Breast epithelium (tissue), 4 donors: ENCODE data around the gene CTCF. TPM values are rescaled to one million over a fixed set of nuclear protein-coding genes. Genes with fewer than 3 reads are reported as not detected.
A peak's percentile ranks its signal among the peaks of the same experiment; 100 is the strongest.

Experiments used
- DNase-seq, 2 donors: peaks; one replicate each; pipeline ENCODE4 v3.0.0-alpha.2; 2019; ENCODE audit warnings: low spot score in 2 of 2
- H3K27ac ChIP-seq, 2 donors: fragments of 200-600 bp; sonication (generic) in 1 of 2; one replicate each; pipeline ENCODE4 v1.5.1; 2016 to 2019; ENCODE audit warnings: mild to moderate bottlenecking in 1 of 2
- H3K27me3 ChIP-seq, 2 donors: fragments of 200-600 bp; sonication (generic) in 1 of 2; one replicate each; pipeline versions ENCODE4 v1.5.1 to v1.6.0; 2017 to 2019; ENCODE audit warnings: control low read depth in 1 of 2, mild to moderate bottlenecking in 1 of 2
- H3K36me3 ChIP-seq: fragments of 200-600 bp; one replicate; pipeline ENCODE4 v1.5.1; 2019
- H3K4me1 ChIP-seq, 2 donors: fragments of 200-600 bp; sonication (generic); one replicate each; pipeline ENCODE4 v1.5.1; 2016 to 2019; ENCODE audit warnings: control low read depth in 1 of 2
- H3K4me3 ChIP-seq, 3 donors: fragments of 200-600 bp; sonication (generic); 1 replicate in 2 of 3; 2 replicates in 1 of 3; pipeline ENCODE4 v1.5.1; 2016 to 2019; ENCODE audit warnings: mild to moderate bottlenecking in 3 of 3, moderate library complexity in 2 of 3
- H3K9me3 ChIP-seq, 2 donors: fragments of 200-600 bp; sonication (generic) in 1 of 2; one replicate each; pipeline ENCODE4 v1.5.1; 2016 to 2019; ENCODE audit warnings: control low read depth in 1 of 2
- POLR2A ChIP-seq: fragments of 450-650 bp; IDR thresholded peaks from one replicate; pipeline ENCODE4 v1.6.1; 2016; ENCODE audit warnings: antibody characterized with exemption, mild to moderate bottlenecking, moderate library complexity
- POLR2AphosphoS5 ChIP-seq, 3 donors: sonication (generic); formaldehyde crosslinking; IDR thresholded peaks; one replicate each; pipeline ENCODE4 v1.6.1; 2017; ENCODE audit warnings: antibody characterized with exemption in 3 of 3
- intact Hi-C: fragments of 100-400 bp; cut with DNase I; formaldehyde crosslinking; loops from one replicate; pipeline ENCODE4 v1.15.1; 2023; ENCODE audit warnings: low total_unique reads
- total RNA-seq, 3 donors: library from RNA; depleted of rRNA; stranded (reverse); fragments of >200 nt; gene quantifications; one replicate each; pipeline ENCODE4 v1.1.0, GENCODE V29; 2016
- TF ChIP-seq, protein P1 (sequence below), 3 donors: fragments of 450-650 bp; IDR thresholded peaks; one replicate each; pipeline ENCODE4 v1.5.1; 2016 to 2017; ENCODE audit warnings: antibody characterized with exemption in 3 of 3, mild to moderate bottlenecking in 3 of 3, moderate library complexity in 3 of 3

The CTCF gene
- total RNA-seq, 3 donors from 2014 or later: 27.8 to 51.7 (median 38.0) TPM

DNA sequence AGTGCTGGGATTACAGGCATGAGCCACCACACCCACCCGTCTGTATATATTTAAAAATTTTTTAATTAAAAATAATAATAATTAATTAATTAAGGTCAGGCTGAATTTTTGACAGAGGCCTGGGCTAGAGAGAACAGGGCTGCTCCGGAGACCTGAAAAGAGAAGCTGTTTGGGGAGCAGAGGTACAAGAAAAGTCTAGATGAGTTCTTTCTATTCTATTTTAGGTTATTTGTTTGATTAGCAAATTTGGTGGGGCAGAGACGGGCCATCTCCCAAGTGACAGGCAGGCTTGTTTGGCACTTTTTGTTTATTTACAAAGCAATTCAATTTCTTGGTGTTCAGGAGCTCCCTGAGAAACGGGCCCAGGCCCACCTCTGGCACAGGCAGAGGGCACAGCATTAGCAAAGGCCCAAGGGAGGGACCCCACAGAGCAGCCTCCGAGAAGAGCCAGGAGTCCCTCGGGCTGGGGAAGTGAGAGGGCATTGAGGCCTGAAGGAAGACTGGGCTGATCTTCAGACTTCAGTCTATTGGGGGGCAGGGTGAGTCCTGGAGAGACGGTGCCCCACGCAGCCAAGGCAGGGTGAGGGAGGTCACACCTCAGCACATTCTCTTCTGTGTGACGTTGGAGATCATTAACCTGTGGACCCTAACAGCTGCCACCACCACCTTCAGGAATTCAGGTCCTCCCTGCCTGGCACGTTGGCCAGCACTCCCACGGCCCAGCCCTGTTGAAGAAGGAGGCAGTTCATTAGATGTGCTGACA lies 44.5 kb upstream of the CTCF start:
- intact Hi-C loops: loop anchor here (5.0 kb wide), 1 partner anchor 574 kb away; no protein-coding TSS in a partner anchor
- Histone ChIP-seq H3K4me1 (no peaks in the 10 kb centered on the region), H3K4me3 (no peak overlapping the region), H3K36me3 (no peaks in the 10 kb centered on the region), H3K27ac (no peak overlapping the region), H3K27me3 (no peaks in the 10 kb centered on the region), H3K9me3 (no peaks in the 10 kb centered on the region)
- DNase-seq: no peak
- TF ChIP-seq POLR2AphosphoS5 (IDR thresholded peaks at IDR 0.05) (no peak), POLR2A (no peak)
- TF ChIP-seq, protein P1, sequence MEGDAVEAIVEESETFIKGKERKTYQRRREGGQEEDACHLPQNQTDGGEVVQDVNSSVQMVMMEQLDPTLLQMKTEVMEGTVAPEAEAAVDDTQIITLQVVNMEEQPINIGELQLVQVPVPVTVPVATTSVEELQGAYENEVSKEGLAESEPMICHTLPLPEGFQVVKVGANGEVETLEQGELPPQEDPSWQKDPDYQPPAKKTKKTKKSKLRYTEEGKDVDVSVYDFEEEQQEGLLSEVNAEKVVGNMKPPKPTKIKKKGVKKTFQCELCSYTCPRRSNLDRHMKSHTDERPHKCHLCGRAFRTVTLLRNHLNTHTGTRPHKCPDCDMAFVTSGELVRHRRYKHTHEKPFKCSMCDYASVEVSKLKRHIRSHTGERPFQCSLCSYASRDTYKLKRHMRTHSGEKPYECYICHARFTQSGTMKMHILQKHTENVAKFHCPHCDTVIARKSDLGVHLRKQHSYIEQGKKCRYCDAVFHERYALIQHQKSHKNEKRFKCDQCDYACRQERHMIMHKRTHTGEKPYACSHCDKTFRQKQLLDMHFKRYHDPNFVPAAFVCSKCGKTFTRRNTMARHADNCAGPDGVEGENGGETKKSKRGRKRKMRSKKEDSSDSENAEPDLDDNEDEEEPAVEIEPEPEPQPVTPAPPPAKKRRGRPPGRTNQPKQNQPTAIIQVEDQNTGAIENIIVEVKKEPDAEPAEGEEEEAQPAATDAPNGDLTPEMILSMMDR (IDR thresholded peaks at IDR 0.05): no peak

DNA sequence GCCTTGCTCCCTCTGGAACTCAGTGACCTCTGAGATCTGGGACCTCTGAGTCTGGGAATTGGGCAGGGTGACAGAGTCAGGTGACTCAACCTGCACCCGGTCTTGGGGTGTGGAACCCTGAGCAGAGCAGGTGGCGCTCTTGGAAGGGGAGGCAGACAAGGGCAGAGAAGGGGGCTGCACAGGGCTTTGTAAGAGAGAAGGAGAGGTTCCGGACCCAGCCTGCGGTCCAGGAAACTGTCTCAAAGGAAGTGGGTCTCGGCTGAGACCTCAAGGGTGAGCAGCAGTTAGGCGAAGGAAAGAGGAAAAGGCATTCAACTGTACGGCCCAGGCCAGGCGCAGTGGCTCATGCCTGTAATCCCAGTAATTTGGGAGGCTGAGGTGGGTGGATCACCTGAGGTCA lies 43.6 kb upstream of the CTCF start:
- Histone ChIP-seq H3K4me1 (no peaks in the 10 kb centered on the region), H3K27me3 (no peaks in the 10 kb centered on the region), H3K9me3 (no peaks in the 10 kb centered on the region), H3K36me3 (no peaks in the 10 kb centered on the region), H3K4me3 (no peak overlapping the region), H3K27ac (no peak overlapping the region)
- TF ChIP-seq, protein P1 (IDR thresholded peaks at IDR 0.05): no peak
- TF ChIP-seq POLR2A: no peak
- no peak for TF ChIP-seq POLR2AphosphoS5 (IDR thresholded peaks at IDR 0.05)
- DNase-seq: no peak
- intact Hi-C loops: loop anchor here (5.0 kb wide), 1 partner anchor 574 kb away; no protein-coding TSS in a partner anchor

DNA sequence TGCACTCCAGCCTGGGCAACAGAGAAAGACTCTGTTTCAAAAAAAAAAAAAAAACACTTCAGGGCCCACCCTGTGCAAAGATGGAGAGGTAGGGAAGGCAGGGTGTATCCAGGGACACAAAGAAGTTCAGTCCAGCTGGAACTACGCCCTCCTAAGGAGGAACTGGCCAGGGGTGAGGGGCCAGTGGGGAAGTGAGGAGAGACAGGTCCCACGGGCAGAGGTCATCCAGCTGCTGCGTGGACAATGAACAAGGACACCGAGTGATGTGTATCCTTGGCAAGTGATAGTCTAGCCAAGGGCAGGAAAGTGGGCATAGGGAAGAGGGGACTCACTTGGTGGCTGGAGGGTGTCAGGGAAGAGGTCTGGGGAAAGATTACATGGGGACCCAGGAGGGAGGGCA lies 43.1 kb upstream of the CTCF start:
- DNase-seq: no peak
- Histone ChIP-seq H3K27ac (no peak overlapping the region), H3K27me3 (no peaks in the 10 kb centered on the region), H3K4me1 (no peaks in the 10 kb centered on the region), H3K4me3 (no peak overlapping the region), H3K36me3 (no peaks in the 10 kb centered on the region), H3K9me3 (no peaks in the 10 kb centered on the region)
- TF ChIP-seq, protein P1 (IDR thresholded peaks at IDR 0.05): no peak
- TF ChIP-seq POLR2A (no peak), POLR2AphosphoS5 (IDR thresholded peaks at IDR 0.05) (no peak)
- intact Hi-C loops: loop anchor here (5.0 kb wide), 1 partner anchor 573 kb away; no protein-coding TSS in a partner anchor

DNA sequence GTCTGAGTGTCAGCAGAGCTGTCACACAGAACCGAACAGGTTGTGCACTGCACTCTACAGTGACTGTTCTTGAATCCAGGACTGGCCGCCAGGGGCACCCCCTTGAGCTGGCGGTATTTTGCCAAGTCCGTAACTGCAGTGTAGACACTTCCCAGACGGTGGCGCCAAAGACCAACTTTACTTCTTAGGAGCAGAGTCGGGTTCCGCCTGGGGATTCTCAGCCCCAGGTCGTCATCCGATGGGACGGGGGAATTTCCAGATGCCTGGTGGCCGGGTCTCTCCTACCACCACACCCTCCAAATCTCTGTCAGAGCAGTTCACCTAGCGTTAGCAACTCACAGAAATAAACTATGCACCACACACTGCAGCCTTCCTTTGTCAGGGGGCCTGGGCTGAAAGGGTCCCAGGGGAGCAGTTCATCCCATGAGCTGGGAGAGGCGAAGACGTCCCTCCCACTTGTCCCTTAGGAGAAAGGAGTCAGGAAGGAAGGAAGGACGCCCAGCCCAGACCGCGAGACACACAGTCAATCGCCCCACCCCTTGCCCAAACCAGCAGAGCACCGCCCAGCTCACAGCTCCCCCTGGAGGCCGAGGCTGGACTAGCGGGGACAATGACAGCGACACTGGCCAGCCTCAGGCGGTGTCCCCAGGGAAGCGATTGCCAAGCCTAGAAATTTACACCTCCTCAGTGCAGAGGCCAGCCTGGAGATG lies 41.1 kb upstream of the CTCF start:
- no peaks in the 10 kb centered on the region for H3K36me3 ChIP-seq
- intact Hi-C loops: no loop called here
- TF ChIP-seq POLR2AphosphoS5 (IDR thresholded peaks at IDR 0.05) (peak; percentile 66 to 82 (median 68)), POLR2A (no peak)
- TF ChIP-seq, protein P1 (IDR thresholded peaks at IDR 0.05): peak; percentile 93 to 98 (median 97)

More for the DNA sequence above, 41.1 kb upstream of the CTCF start:
- Histone ChIP-seq H3K9me3 (no peaks in the 10 kb centered on the region), H3K4me3 (peak overlapping the region; percentile 33 to 66 (median 47)), H3K27me3 (no peaks in the 10 kb centered on the region), H3K27ac (peak overlapping the region; percentile 85 to 96), H3K4me1 (no peaks in the 10 kb centered on the region)
- peak; percentile 93 to 96 for DNase-seq
